ENCODE measurements around the gene MAFG. TPM values are rescaled to one million over a fixed set of nuclear protein-coding genes. Genes with fewer than 3 reads are reported as not detected.
A peak's percentile ranks its signal among the peaks of the same experiment; 100 is the strongest.

MAFG gene
- total RNA-seq, 2 donors from 2014 or later = 16.0 to 20.4 TPM

GRCh38 chr17:81898029-81898866 is 29.3 kb downstream of the MAFG start:
- H3K4me1 ChIP-seq = no peaks in the 10 kb centered on the region
- H3K36me3 ChIP-seq = no peaks in the 10 kb centered on the region
- TF ChIP-seq, protein P1, sequence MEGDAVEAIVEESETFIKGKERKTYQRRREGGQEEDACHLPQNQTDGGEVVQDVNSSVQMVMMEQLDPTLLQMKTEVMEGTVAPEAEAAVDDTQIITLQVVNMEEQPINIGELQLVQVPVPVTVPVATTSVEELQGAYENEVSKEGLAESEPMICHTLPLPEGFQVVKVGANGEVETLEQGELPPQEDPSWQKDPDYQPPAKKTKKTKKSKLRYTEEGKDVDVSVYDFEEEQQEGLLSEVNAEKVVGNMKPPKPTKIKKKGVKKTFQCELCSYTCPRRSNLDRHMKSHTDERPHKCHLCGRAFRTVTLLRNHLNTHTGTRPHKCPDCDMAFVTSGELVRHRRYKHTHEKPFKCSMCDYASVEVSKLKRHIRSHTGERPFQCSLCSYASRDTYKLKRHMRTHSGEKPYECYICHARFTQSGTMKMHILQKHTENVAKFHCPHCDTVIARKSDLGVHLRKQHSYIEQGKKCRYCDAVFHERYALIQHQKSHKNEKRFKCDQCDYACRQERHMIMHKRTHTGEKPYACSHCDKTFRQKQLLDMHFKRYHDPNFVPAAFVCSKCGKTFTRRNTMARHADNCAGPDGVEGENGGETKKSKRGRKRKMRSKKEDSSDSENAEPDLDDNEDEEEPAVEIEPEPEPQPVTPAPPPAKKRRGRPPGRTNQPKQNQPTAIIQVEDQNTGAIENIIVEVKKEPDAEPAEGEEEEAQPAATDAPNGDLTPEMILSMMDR (IDR thresholded peaks at IDR 0.05) = no peak
- intact Hi-C loops (cut with DNase I) = no loop called here
- H3K4me3 ChIP-seq = no peak overlapping the region
- peaks cover 4% of the 10 kb centered on the region for H3K27me3 ChIP-seq
- no peaks in the 10 kb centered on the region for H3K9me3 ChIP-seq
- H3K27ac ChIP-seq = no peak overlapping the region
- no peak for DNase-seq
- H3K9ac ChIP-seq (ENCODE audit: low read depth in 2 of 2, low read length in 2 of 2) = no peak overlapping the region

GRCh38 chr17:81895400-81895799 is 32.1 kb downstream of the MAFG start:
- TF ChIP-seq, protein P1 (IDR thresholded peaks at IDR 0.05) = no peak
- intact Hi-C loops (cut with DNase I) = no loop called here
- Histone ChIP-seq H3K4me3 (no peak overlapping the region), H3K9ac (ENCODE audit: low read depth in 2 of 2, low read length in 2 of 2) (no peak overlapping the region), H3K27me3 (no peaks in the 10 kb centered on the region), H3K4me1 (peaks cover 1% of the 10 kb centered on the region), H3K27ac (no peak overlapping the region), H3K36me3 (no peaks in the 10 kb centered on the region), H3K9me3 (no peaks in the 10 kb centered on the region)
- no peak for DNase-seq

DNA sequence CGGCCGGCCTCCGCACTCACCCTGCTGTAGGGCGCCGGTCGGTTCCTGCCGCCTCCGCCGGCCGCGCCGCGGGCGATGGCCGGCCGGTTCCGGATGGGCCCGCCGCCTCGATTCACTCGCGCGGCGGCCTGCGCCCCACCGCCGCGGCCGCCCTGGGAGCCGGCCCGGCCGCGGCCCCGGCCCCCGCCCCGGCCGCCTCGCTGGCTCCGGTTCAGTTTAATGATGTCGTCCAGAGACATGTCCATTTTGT is 36.3 kb downstream of the MAFG start:
- Histone ChIP-seq H3K27me3 (no peaks in the 10 kb centered on the region), H3K4me1 (peaks cover 5% of the 10 kb centered on the region), H3K36me3 (peaks cover 15% of the 10 kb centered on the region), H3K27ac (peak overlapping the region; percentile 57), H3K9ac (ENCODE audit: low read depth in 2 of 2, low read length in 2 of 2) (peak overlapping the region in 1 of 2 donors; percentile 91), H3K4me3 (peak overlapping the region; percentile 94), H3K9me3 (no peaks in the 10 kb centered on the region)
- no peak for DNase-seq
- TF ChIP-seq, protein P1 (IDR thresholded peaks at IDR 0.05) = no peak
- intact Hi-C loops (cut with DNase I) = no loop called here

GRCh38 chr17:81890447-81891302 is 36.9 kb downstream of the MAFG start:
- H3K9me3 ChIP-seq = no peaks in the 10 kb centered on the region
- TF ChIP-seq, protein P1 (IDR thresholded peaks at IDR 0.05) = no peak
- peaks cover 5% of the 10 kb centered on the region for H3K4me1 ChIP-seq
- H3K9ac ChIP-seq (ENCODE audit: low read depth in 2 of 2, low read length in 2 of 2) = peak overlapping the region; percentile 87 to 91
- no peak for DNase-seq
- peak overlapping the region; percentile 57 for H3K27ac ChIP-seq
- peaks cover 15% of the 10 kb centered on the region for H3K36me3 ChIP-seq
- H3K4me3 ChIP-seq = peak overlapping the region; percentile 94
- no peaks in the 10 kb centered on the region for H3K27me3 ChIP-seq
- intact Hi-C loops (cut with DNase I) = no loop called here

GRCh38 chr17:81889602-81890001 is 37.9 kb downstream of the MAFG start:
- no peak overlapping the region for H3K4me3 ChIP-seq
- intact Hi-C loops (cut with DNase I) = no loop called here
- H3K27ac ChIP-seq = no peak overlapping the region
- no peaks in the 10 kb centered on the region for H3K27me3 ChIP-seq
- peaks cover 5% of the 10 kb centered on the region for H3K4me1 ChIP-seq
- peaks cover 15% of the 10 kb centered on the region for H3K36me3 ChIP-seq
- no peak overlapping the region for H3K9ac ChIP-seq (ENCODE audit: low read depth in 2 of 2, low read length in 2 of 2)
- TF ChIP-seq, protein P1 (IDR thresholded peaks at IDR 0.05) = no peak
- DNase-seq = no peak
- no peaks in the 10 kb centered on the region for H3K9me3 ChIP-seq
